Heart left ventricle (tissue), 13 donors: ENCODE results near the gene HJURP.
"Not testable (repeated sequence)": the region's sequence is repeated elsewhere in the genome, so short reads cannot be mapped to it uniquely, and the experiment has no call there.

Source experiments
- CTCF ChIP-seq, 12 donors: fragments of 200-600 bp; sonication (generic) in 4 of 12; IDR thresholded peaks; one replicate each; pipeline versions ENCODE4 v1.5.0 to v1.8.0; 2018 to 2022; ENCODE audit warnings: antibody characterized with exemption in 12 of 12, mild to moderate bottlenecking in 5 of 12
- POLR2A ChIP-seq, 2 donors: fragments of 450-650 bp; IDR thresholded peaks; one replicate each; pipeline ENCODE4 v1.6.1; 2017; ENCODE audit warnings: antibody characterized with exemption in 2 of 2, mild to moderate bottlenecking in 2 of 2, moderate library complexity in 2 of 2
- donor health status: ischemic (EF 13 %, LVEDD 7.1; RV severe dilation, severe dysfunction).
- donor health status: DM: no; HTN: yes; CAD: no.
- donor health status: DM: no; HTN: no; CAD: no.
- donor health status: ischemic (EF 25% LVEDD 6.9; RV normal size, moderate dysfunction).
- donor health status: ischemic (EF 25% LVEDD 5.7; RV mildly dilated, moderate dysfunction).
- donor health status: ischemic (EF 35%, LVEDD 5.7; RV mildly dilated, moderate dysfunction).
- donor health status: nonischemic (EF 11% LVEDD 7.7; RV severe dilation, severe dysfunction).
- donor health status: DM: yes; HTN: yes; CAD: no.
- donor health status: PGD.
- donor health status: ischemic (EF 29% LVEDD 5.4; RV normal size, mild dysfunction).
- donor health status: nonischemic (EF 23%, LVEDD 6.1; RV moderate dilation, normal function).

DNA sequence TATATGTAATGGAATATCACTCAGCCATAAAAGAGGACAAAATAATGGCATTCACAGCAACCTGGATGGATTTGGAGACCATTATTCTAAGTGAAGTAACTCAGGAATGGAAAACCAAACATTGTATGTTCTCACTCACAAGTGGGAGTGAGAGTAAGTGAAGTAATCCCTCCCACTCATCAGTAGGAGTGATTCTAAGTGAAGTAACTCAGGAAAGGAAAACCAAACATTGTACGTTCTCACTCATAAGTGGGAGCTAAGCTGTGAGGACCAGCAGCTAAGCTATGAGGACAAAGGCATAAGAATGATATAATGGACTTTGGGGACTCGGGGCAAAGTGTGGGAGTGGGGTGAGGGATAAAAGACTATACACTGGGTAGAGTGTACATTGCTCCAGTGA, 41.9 kb upstream of the HJURP start:
- not testable (repeated sequence) for TF ChIP-seq CTCF, POLR2A (IDR thresholded peaks at IDR 0.05)
